Right lobe of liver (tissue), 4 donors: Measurements from ENCODE around the gene KRTAP4-9.

Experiments
- CTCF ChIP-seq, 4 donors: fragments of 200-600 bp in 3 of 4; fragments of 450-650 bp in 1 of 4; IDR thresholded peaks; one replicate each; pipeline versions ENCODE4 v1.5.1 to v1.8.0; 2016 to 2022; ENCODE audit warnings: antibody characterized with exemption in 4 of 4, mild to moderate bottlenecking in 2 of 4
- POLR2A ChIP-seq: fragments of 450-650 bp; IDR thresholded peaks from one replicate; pipeline ENCODE4 v1.6.1; 2017; ENCODE audit warnings: antibody characterized with exemption, mild to moderate bottlenecking
- donor health status: DM: no; HTN: no; CAD: no.
- donor health status: DM: no; HTN: no; CAD: no.
- donor health status: DM: no; HTN: yes; CAD: no.

DNA sequence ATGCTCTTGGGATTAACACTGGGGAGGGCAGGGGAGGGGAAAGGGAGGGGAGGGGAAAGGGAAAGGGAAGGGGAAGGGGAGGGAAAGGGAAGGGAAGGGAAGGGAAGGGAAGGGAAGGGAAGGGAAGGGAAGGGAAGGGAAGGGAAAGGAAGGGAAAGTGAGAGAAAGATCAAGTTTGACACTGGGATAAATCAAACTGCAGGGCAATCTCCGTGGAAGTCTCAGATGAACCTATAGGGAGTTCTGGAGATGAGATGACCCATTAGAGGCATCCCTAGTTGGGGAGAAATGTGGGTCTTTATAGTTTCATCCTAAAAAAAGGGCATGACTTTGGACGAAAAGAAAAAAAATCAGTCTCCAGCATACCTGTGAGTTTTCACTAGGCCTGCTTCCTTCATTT is 16.6 kb downstream of the KRTAP4-9 start:
- TF ChIP-seq CTCF (IDR thresholded peaks at IDR 0.05) (no peak), POLR2A (no peak)
